GM13977 (cell line): ENCODE measurements around the gene FARS2.
"Not testable (repeated sequence)": the region's sequence is repeated elsewhere in the genome, so short reads cannot be mapped to it uniquely, and the experiment has no call there.

Experiments
- DNase-seq: peaks from one replicate; pipeline ENCODE4 v3.0.0; 2012; ENCODE audit warnings: low spot score
- CTCF ChIP-seq: IDR thresholded peaks from 2 replicates; pipeline ENCODE4 v1.5.1; 2012; ENCODE audit warnings: mild to moderate bottlenecking, control low read depth; ENCODE audit not compliant: insufficient read depth; ENCODE audit errors: extremely low read depth, missing control alignments
- in situ Hi-C: fragments of 300-500 bp; cut with MboI; formaldehyde crosslinking; loops from one replicate; pipeline ENCODE4 v1.12.0; 2022; ENCODE audit warnings: low sequenced_read_pairs, low pct_unique_long_range_greater_than_20kb, mixed read lengths, inconsistent platforms; ENCODE audit not compliant: unreplicated experiment

The FARS2 gene

GRCh38 chr6:5556011-5556410, 294.7 kb downstream of the FARS2 start:
- in situ Hi-C loops, result no loop called here
- TF ChIP-seq CTCF, result no peak
- DNase-seq, result no peak

- in situ Hi-C loops, result no loop called here
- DNase-seq, result no peak
- no peak for TF ChIP-seq CTCF
These were observed 296.2 kb downstream of the FARS2 start for GRCh38 chr6:5557506-5557905.

- DNase-seq, result no peak
- in situ Hi-C loops, result no loop called here
- TF ChIP-seq CTCF, result no peak
These were observed 298.3 kb downstream of the FARS2 start for GRCh38 chr6:5559651-5560050.

- no peak for TF ChIP-seq CTCF
- no peak for DNase-seq
- in situ Hi-C loops, result no loop called here
These were observed 301.0 kb downstream of the FARS2 start for GRCh38 chr6:5562277-5562676.

GRCh38 chr6:5563086-5563485, 301.8 kb downstream of the FARS2 start:
- in situ Hi-C loops, result no loop called here
- TF ChIP-seq CTCF, result no peak
- no peak for DNase-seq

GRCh38 chr6:5564746-5565145, 303.4 kb downstream of the FARS2 start:
- in situ Hi-C loops, DNase-seq: not testable (repeated sequence)

GRCh38 chr6:5565971-5566370, 304.7 kb downstream of the FARS2 start:
- in situ Hi-C loops, result no loop called here
- TF ChIP-seq CTCF, result no peak
- no peak for DNase-seq
